Thymus (tissue), 11 donors: ENCODE results near the gene KLHDC4. TPM values are rescaled to one million over a fixed set of nuclear protein-coding genes. Genes with fewer than 3 reads are reported as not detected.

Experiments used
- DNase-seq, 9 donors: peaks; one replicate each; pipeline ENCODE4 v3.0.0-alpha.2; 2013; ENCODE audit warnings: low spot score in 9 of 9, low read depth in 6 of 9, missing footprints in 1 of 9
- H3K27ac ChIP-seq, 2 donors: one replicate each; pipeline ENCODE4 v1.5.1; 2013; ENCODE audit warnings: control low read depth in 1 of 2, low read depth in 1 of 2, low read length in 1 of 2, mild to moderate bottlenecking in 1 of 2, moderate library complexity in 1 of 2
- H3K27me3 ChIP-seq, 2 donors: one replicate each; pipeline ENCODE4 v1.5.1; 2013; ENCODE audit warnings: low read length in 1 of 2; ENCODE audit not compliant: control insufficient read depth in 2 of 2, insufficient read depth in 1 of 2
- H3K36me3 ChIP-seq, 2 donors: one replicate each; pipeline ENCODE4 v1.5.1; 2013; ENCODE audit warnings: low read length in 1 of 2, mild to moderate bottlenecking in 1 of 2, moderate library complexity in 1 of 2; ENCODE audit not compliant: control insufficient read depth in 2 of 2, insufficient read depth in 2 of 2
- H3K4me1 ChIP-seq, 2 donors: one replicate each; pipeline ENCODE4 v1.5.1; 2013; ENCODE audit warnings: low read length in 2 of 2; ENCODE audit not compliant: control insufficient read depth in 2 of 2, insufficient read depth in 2 of 2
- H3K4me3 ChIP-seq, 2 donors: one replicate each; pipeline ENCODE4 v1.5.1; 2013; ENCODE audit warnings: low read length in 2 of 2, control low read depth in 1 of 2, mild to moderate bottlenecking in 1 of 2
- H3K9me3 ChIP-seq, 2 donors: one replicate each; pipeline ENCODE4 v1.5.1; 2013; ENCODE audit warnings: low read length in 1 of 2, mild to moderate bottlenecking in 1 of 2; ENCODE audit not compliant: control insufficient read depth in 2 of 2, insufficient read depth in 1 of 2
- WGBS: extraction: QIAGEN DNeasy Blood & Tissue Kit; methylation state at CpG from one replicate; pipeline ENCODE4 v1.1.7; 2013; 5-methylcytosine and 5-hydroxymethylcytosine counted together
- polyA plus RNA-seq: library from polyadenylated mRNA; stranded (reverse); fragments of 200-250 nt; gene quantifications from one replicate; pipeline ENCODE4 v1.2.3, GENCODE V29; 2013
- total RNA-seq: library from RNA; stranded (reverse); fragments of 120-200 nt; gene quantifications from one replicate; pipeline ENCODE4 v1.2.4, GENCODE V29; 2013
- donor health status: healthy.

Gene KLHDC4
- total and polyA plus RNA-seq, 2 donors, result 30.0 to 58.3 TPM

DNA sequence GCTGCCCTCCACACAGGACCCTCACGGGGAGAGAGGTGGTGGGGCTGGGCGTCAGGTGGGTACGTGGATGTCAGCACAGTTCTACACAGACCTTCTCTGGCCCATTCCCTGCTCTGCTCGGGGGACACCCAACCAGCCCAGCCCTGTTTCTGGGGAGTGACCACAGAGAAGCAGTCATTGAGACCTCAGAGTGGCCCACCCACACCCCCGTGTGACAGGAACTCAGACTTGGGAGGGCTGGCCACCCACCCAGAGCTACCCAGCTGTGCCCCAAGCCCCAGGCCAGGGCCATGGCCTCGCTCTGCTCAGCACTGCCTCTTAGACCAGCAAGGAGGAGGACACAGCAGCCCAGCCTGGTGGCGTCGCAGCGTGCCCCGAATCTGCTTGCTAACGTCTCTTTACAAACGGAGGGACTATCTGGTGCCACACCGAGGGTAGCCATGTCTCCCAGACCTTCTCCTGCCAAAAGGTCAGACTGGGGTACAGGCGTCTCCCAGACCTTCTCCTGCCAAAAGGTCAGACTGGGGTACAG, 77.7 kb downstream of the KLHDC4 start:
- Histone ChIP-seq H3K9me3 (no peaks in the 10 kb centered on the region), H3K4me1 (no peaks in the 10 kb centered on the region), H3K27ac (no peak overlapping the region), H3K4me3 (no peak overlapping the region), H3K27me3 (peaks cover 0 to 7% of the 10 kb centered on the region in 2 donors), H3K36me3 (no peaks in the 10 kb centered on the region)
- 92% methylated on average over 14 of the region's 14 CpGs for WGBS
- DNase-seq, result no peak

DNA sequence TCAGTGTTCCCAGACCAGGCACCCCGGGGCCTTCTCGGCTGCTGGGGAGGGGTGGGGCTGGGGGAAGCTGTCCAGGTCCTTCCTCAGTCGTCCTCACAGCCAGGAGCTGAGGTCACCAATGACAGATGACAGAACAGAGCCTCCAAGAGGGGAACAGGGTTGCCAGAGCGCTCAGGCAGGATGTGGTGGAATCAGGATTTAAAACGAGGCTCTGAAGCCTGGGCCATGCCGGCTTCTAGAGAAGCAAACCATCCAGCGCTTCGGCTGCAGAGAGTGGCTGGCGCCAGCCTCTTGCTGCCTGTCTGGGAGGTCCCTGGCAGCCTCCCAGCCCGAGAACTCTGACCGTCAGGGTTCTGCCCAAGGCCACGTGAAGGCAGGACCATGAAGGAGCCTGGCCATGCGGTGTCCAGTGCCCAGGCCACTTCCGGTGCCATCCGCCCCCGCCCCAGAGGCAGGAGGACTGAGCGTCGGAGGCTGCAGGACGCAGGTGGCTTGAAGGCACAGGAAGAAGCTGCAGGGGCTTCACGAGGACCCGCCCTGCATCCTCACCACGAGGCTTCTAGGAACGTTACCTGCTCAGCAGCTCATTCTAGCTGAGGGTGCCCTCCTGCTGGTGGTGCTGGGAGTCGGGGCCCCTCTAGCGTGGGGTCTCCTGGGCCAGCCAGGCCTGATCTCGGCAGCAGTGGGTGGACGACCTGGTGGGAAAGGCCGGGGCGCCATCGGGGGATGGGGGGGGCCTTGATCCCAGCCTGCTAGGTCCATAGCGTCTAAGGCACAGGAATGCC, 78.5 kb downstream of the KLHDC4 start:
- Histone ChIP-seq H3K27me3 (peaks cover 0 to 9% of the 10 kb centered on the region in 2 donors), H3K27ac (no peak overlapping the region), H3K4me1 (peaks cover 0 to 2% of the 10 kb centered on the region in 2 donors), H3K4me3 (no peak overlapping the region), H3K9me3 (no peaks in the 10 kb centered on the region), H3K36me3 (no peaks in the 10 kb centered on the region)
- DNase-seq, result peak in 2 of 9 donors; percentile 30 to 50
- WGBS, result 69% methylated on average over 31 of the region's 31 CpGs

DNA sequence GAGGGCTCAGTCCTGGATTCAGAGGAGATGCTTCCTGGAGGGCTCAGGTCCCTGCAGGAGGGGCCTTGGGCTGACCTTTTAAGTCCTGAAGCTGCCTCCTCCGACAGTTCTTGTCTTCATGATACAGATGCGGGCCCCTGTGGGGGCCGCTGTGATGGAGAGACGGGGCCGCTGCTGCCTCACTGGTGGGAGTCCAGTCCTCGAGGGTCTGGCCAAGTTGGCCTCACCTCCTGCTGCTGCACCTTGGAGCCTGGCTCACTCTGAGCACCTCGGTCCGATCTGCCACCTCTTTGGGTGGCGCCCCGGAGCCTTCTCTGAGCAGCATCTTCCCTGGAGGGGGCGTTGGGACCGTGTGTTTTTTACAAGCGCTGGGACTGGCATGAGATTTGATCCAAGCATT, 79.1 kb downstream of the KLHDC4 start:
- no peak for DNase-seq
- H3K4me1 ChIP-seq, result peaks cover 0 to 8% of the 10 kb centered on the region in 2 donors
- H3K4me3 ChIP-seq, result no peak overlapping the region
- no peaks in the 10 kb centered on the region for H3K9me3 ChIP-seq
- H3K27me3 ChIP-seq, result peaks cover 0 to 9% of the 10 kb centered on the region in 2 donors
- H3K36me3 ChIP-seq, result no peaks in the 10 kb centered on the region
- WGBS, result 86% methylated on average over 13 of the region's 13 CpGs
- H3K27ac ChIP-seq, result no peak overlapping the region

DNA sequence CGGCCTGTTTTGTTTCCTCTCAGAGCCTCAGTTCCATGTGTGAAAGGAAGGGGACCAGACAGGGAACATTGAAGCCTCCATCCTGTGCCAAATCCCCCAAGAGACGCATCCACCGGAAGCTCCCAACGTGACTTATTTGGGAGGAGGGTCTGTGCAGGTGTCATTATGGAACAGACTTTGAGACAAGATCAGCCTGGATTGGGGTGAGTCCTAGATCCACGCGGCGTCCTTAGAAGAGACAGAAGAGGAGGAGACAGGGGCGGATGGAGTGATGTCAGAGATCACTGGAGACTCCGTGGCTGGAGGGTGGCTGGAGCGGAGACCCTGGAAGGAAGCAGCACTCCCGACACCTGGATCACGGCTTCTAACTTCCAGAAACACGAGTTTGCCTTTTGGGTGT, 80.0 kb downstream of the KLHDC4 start:
- no peak overlapping the region for H3K4me3 ChIP-seq
- DNase-seq, result no peak
- peaks cover 0 to 9% of the 10 kb centered on the region in 2 donors for H3K27me3 ChIP-seq
- WGBS, result 85% methylated on average over 13 of the region's 13 CpGs
- H3K9me3 ChIP-seq, result no peaks in the 10 kb centered on the region
- H3K27ac ChIP-seq, result no peak overlapping the region
- H3K4me1 ChIP-seq, result peaks cover 0 to 8% of the 10 kb centered on the region in 2 donors
- no peaks in the 10 kb centered on the region for H3K36me3 ChIP-seq

DNA sequence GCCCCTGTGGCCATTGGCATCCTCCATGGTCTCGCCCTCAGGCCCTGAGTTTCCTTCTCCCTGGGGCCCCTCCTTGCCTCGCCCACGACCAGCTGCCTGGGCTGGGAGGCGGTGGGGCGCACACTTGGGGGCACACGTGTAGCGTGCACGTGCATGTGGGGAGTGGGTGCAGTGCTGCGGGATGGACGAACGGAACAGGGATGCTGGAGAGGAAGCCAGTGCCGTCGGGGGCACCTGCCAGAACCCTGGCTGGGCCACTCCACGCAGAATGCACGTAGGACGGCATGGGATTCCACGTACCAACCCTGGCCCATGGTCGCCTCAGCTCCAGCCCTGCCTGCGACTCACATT, 80.4 kb downstream of the KLHDC4 start:
- no peak for DNase-seq
- no peaks in the 10 kb centered on the region for H3K36me3 ChIP-seq
- peaks cover 0 to 8% of the 10 kb centered on the region in 2 donors for H3K4me1 ChIP-seq
- H3K4me3 ChIP-seq, result no peak overlapping the region
- H3K27me3 ChIP-seq, result peaks cover 0 to 9% of the 10 kb centered on the region in 2 donors
- H3K9me3 ChIP-seq, result no peaks in the 10 kb centered on the region
- WGBS, result 94% methylated on average over 19 of the region's 19 CpGs
- no peak overlapping the region for H3K27ac ChIP-seq

DNA sequence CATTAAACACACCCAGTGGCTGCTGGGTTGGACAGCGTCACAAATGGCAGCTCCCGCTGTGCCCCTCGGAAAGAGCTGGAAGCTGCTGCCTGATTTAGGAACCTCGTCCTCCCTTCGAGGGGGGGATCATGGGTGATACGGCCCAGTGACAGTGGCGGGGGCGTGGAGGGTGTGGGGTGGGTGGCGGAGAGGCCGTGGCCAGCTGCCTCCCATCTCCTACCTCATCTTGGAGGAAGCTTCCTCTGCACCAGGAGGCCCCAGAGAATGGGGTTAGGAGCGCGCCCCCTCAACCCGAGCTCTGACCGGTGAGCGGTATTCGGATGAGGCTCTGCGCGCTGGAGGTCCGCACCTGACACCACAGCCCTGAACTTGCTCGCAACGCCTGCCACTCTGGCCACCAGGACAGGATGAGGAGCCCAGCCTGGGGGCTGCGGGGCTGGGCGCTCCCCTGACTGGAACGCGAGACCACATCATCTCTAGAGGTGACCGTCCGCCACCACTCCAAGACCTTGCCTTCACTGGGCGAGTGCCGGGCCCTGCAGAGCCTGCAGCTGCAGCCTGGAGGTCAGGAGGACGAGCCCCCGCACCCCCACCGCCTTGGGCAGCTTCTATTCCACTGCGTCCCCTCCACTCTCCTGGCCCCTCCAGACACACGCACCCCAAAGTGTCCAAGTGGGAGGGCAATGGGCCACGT, 80.9 kb downstream of the KLHDC4 start:
- Histone ChIP-seq H3K27ac (no peak overlapping the region), H3K4me3 (no peak overlapping the region), H3K4me1 (peaks cover 0 to 8% of the 10 kb centered on the region in 2 donors), H3K9me3 (no peaks in the 10 kb centered on the region), H3K36me3 (no peaks in the 10 kb centered on the region), H3K27me3 (peaks cover 0 to 11% of the 10 kb centered on the region in 2 donors)
- no peak for DNase-seq
- WGBS, result 94% methylated on average over 35 of the region's 35 CpGs

DNA sequence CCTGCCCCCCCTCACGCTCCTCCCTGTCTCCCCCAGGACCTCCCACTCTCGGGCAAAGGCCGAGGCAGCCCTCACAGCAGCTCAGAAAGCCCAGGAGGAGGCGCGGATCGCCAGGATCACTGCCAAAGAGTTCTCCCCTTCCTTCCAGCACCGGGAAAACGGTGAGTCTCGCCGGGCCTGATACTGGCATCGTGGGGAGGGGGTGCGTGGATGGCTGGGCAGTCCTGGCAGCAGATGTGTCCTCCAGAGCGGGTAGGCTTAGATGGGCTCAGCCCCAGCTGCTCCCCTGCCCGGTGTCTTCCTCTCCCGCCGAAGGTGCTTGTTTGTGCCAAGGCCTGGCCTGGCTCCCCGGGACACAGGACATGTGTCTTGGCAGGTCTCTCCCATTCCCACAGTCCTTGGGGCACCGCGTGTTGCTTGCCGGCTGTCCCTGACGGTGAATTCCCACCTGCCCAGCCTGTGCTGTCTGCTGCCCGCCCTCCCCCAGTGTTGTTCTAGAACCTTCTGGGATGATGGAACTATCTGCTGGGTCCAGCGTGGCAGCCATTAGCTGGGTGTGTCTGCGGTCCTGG, 81.6 kb downstream of the KLHDC4 start:
- DNase-seq, result no peak
- WGBS, result 93% methylated on average over 24 of the region's 24 CpGs
- H3K27ac ChIP-seq, result no peak overlapping the region
- H3K9me3 ChIP-seq, result no peaks in the 10 kb centered on the region
- H3K4me1 ChIP-seq, result peaks cover 0 to 8% of the 10 kb centered on the region in 2 donors
- no peak overlapping the region for H3K4me3 ChIP-seq
- no peaks in the 10 kb centered on the region for H3K36me3 ChIP-seq
- H3K27me3 ChIP-seq, result peaks cover 0 to 11% of the 10 kb centered on the region in 2 donors

DNA sequence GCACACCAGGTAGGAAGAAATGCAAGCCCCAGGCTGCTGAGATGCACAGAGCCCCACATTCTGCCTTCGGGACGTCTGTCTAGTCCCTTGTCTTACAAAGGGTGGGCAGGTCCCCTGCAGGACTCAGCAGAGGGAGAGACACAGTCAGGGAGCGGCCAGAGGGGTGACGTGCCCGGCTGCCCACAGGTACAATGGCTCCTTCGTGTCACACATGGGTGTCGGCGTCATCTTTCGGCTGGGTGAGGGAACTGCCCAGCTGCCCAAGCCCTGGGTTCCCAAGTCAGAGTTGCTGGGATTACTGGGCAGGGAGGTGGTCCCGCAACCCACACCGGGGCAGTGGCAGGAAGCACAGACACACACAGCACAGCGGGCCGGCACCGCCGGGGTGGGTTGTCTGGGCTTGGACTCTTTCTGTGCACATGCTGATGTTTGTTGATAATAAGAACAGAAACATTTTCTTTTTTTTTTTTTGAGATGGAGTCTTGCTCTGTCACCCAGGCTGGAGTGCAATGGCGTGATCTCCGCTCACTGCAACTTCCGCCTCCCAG, 82.9 kb downstream of the KLHDC4 start:
- no peaks in the 10 kb centered on the region for H3K36me3 ChIP-seq
- DNase-seq, result no peak
- H3K4me1 ChIP-seq, result peaks cover 0 to 8% of the 10 kb centered on the region in 2 donors
- no peaks in the 10 kb centered on the region for H3K9me3 ChIP-seq
- H3K4me3 ChIP-seq, result no peak overlapping the region
- 94% methylated on average over 18 of the region's 18 CpGs for WGBS
- H3K27me3 ChIP-seq, result peaks cover 0 to 9% of the 10 kb centered on the region in 2 donors
- no peak overlapping the region for H3K27ac ChIP-seq
